Ovary (tissue), 9 donors: ENCODE results near the gene GCK. TPM values are rescaled to one million over a fixed set of nuclear protein-coding genes. Genes with fewer than 3 reads are reported as not detected.

ENCODE experiments used
- DNase-seq, 5 donors: peaks; one replicate each; pipeline ENCODE4 v3.0.0-alpha.2; 2019 to 2020
- H3K27ac ChIP-seq, 2 donors: fragments of 200-600 bp; one replicate each; pipeline versions ENCODE4 v1.5.1 to v1.8.0; 2019 to 2022
- H3K27me3 ChIP-seq: fragments of 200-600 bp; one replicate; pipeline ENCODE4 v1.8.0; 2022
- H3K36me3 ChIP-seq: fragments of 200-600 bp; sonication (generic); one replicate; pipeline ENCODE4 v1.5.1; 2019
- H3K4me1 ChIP-seq: one replicate; pipeline ENCODE4 v1.8.1; 2013; ENCODE audit warnings: mild to moderate bottlenecking, moderate library complexity; ENCODE audit not compliant: insufficient read depth
- H3K4me3 ChIP-seq: fragments of 200-600 bp; sonication (generic); one replicate; pipeline ENCODE4 v1.5.1; 2017
- H3K9me3 ChIP-seq, 2 donors: fragments of 200-600 bp in 1 of 2; sonication (generic) in 1 of 2; one replicate each; pipeline versions ENCODE4 v1.5.1 to v1.8.1; 2013 to 2019; ENCODE audit warnings: mild to moderate bottlenecking in 1 of 2, moderate library complexity in 1 of 2
- CTCF ChIP-seq, 3 donors: fragments of 450-650 bp in 2 of 3; fragments of 200-600 bp in 1 of 3; IDR thresholded peaks; one replicate each; pipeline versions ENCODE4 v1.5.1 to v1.8.0; 2016 to 2022; ENCODE audit warnings: antibody characterized with exemption in 3 of 3, mild to moderate bottlenecking in 1 of 3
- EP300 ChIP-seq: sonication (generic); formaldehyde crosslinking; IDR thresholded peaks from one replicate; pipeline ENCODE4 v1.6.1; 2017; ENCODE audit warnings: antibody characterized with exemption
- POLR2A ChIP-seq: fragments of 450-650 bp; IDR thresholded peaks from one replicate; pipeline ENCODE4 v1.6.1; 2017; ENCODE audit warnings: antibody characterized with exemption, mild to moderate bottlenecking, moderate library complexity
- WGBS, 3 donors: extraction: QIAGEN DNeasy Blood & Tissue Kit in 1 of 3; methylation state at CpG; one replicate each; pipeline versions ENCODE4 v1.1.5 to v1.1.7; 2013 to 2017; 5-methylcytosine and 5-hydroxymethylcytosine counted together
- intact Hi-C, 4 donors: fragments of 100-400 bp; cut with DNase I; formaldehyde crosslinking; loops; one replicate each; pipeline versions ENCODE4 v1.11.0 to v1.15.1; 2022 to 2023
- polyA plus RNA-seq, 2 donors: library from polyadenylated mRNA; stranded (reverse); fragments of 200-250 nt in 1 of 2; fragments of 350-450 nt in 1 of 2; fragmentation: Illumina TruSeq in 1 of 2; extraction: RNeasy Lipid Tissue Mini Kit (QIAGEN cat#74804) in 1 of 2; gene quantifications; one replicate each; pipeline ENCODE4 v1.2.3, GENCODE V29; 2013 to 2014
- total RNA-seq, 7 donors: library from RNA; depleted of rRNA in 2 of 7; stranded (reverse); fragments of >200 nt in 2 of 7; fragmentation: NEBNext Ultra II Directional in 3 of 7; extraction: Animal tissue kit (Norgen Biotek cat#: 25700) in 3 of 7; gene quantifications; one replicate each; pipeline versions ENCODE4 v1.1.0 to v1.2.4, GENCODE V29; 2016 to 2023
- donor health status: DM: no; HTN: no; CAD: no; lungs with moderate emphysema.
- donor health status: DM: no; HTN: no; CAD: no.
- donor health status: Bipolar disorder and iron deficiency.
- donor health status: DM: yes; HTN: yes; CAD: no.
- donor health status: DM: no; HTN: no; CAD: no.
- donor health status: DM: yes; HTN: yes; CAD: no.

GCK gene
- total and polyA plus RNA-seq, 9 donors = 0.48 to 2.9 (median 1.3) TPM

GRCh38 chr7:44221231-44221791 is 32.1 kb upstream of the GCK start:
- Histone ChIP-seq H3K27me3 (no peaks in the 10 kb centered on the region), H3K36me3 (no peaks in the 10 kb centered on the region)

DNA sequence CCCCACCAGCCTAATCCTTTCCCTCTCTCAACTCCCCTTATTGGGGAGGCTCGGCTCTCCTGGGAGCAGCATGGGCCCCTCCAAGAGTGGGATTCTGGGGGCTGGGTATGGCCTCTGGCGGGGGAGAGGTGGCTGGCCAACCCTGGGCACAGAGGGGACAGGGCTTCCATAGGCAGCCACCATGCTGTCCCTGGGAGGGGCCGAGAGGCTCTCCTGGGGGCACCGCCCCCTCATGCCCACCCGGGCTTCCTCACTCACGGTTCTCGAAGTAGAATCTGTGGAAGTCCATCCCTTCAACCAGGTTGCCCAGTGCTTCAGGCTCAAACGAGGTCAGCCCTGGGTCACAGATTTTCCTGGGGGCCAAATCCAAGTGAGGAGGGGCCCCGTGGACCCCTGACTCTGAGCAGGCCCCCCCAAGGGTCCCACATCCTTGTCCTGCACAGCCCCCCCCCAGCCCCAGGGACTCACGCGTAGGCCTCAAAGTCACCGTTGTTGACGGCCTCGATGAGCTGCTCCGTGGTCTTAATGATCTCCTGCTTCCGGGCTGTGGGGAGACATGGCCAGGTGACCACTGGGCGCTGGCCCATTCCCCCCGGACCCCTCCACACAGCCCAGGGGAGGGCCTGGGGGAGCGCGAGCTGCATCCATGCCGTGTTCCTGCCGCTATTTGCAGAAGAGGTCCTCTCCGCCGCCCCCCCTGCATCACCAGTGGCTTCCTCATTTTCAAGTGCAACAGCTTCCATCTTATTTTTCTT is 31.3 kb upstream of the GCK start:
- Histone ChIP-seq H3K27me3 (no peaks in the 10 kb centered on the region), H3K9me3 (no peaks in the 10 kb centered on the region), H3K36me3 (no peaks in the 10 kb centered on the region), H3K4me1 (no peaks in the 10 kb centered on the region), H3K4me3 (no peak overlapping the region), H3K27ac (no peak overlapping the region)
- peak in 1 of 5 donors; percentile 15 for DNase-seq
- TF ChIP-seq CTCF (IDR thresholded peaks at IDR 0.05) (no peak), EP300 (no peak), POLR2A (no peak)
- WGBS, 3 donors = 88 to 92% (median 89%) methylated on average over 19 to 24 of the region's 24 CpGs
- intact Hi-C loops = no loop called here

More at GRCh38 chr7:44221231-44221791, 32.1 kb upstream of the GCK start:
- Histone ChIP-seq H3K27ac (no peak overlapping the region), H3K4me1 (no peaks in the 10 kb centered on the region), H3K4me3 (no peak overlapping the region), H3K9me3 (no peaks in the 10 kb centered on the region)
- peak in 1 of 5 donors; percentile 10 for DNase-seq
- intact Hi-C loops = no loop called here
- WGBS, 3 donors = 42 to 47% (median 47%) methylated on average over 30 of the region's 30 CpGs
- no peak for TF ChIP-seq CTCF (IDR thresholded peaks at IDR 0.05)
- TF ChIP-seq POLR2A = no peak
- no peak for TF ChIP-seq EP300

DNA sequence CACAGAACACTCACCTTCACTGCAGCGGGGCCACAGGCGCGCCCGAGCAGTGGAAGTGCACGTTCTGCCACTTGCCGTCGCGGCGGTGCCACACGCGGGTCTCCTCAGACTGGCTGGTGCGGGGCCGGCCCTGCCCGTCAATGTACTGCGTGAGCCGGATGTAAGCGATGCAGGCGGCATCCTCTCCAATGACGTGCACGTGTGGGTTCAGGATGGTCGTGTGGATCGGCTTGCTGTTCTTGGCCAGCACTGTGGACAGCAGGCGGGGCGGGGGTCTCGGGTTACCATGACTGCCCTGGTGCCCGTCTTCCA is 30.8 kb upstream of the GCK start:
- 92 to 94% (median 93%) methylated on average over 26 of the region's 26 CpGs for WGBS, 3 donors
- DNase-seq = no peak
- H3K9me3 ChIP-seq = no peaks in the 10 kb centered on the region
- H3K4me1 ChIP-seq = no peaks in the 10 kb centered on the region
- no peaks in the 10 kb centered on the region for H3K27me3 ChIP-seq
- TF ChIP-seq EP300 = no peak
- no peak for TF ChIP-seq CTCF (IDR thresholded peaks at IDR 0.05)
- no peak for TF ChIP-seq POLR2A
- no peak overlapping the region for H3K27ac ChIP-seq
- intact Hi-C loops = no loop called here
- no peak overlapping the region for H3K4me3 ChIP-seq
- H3K36me3 ChIP-seq = no peaks in the 10 kb centered on the region

- intact Hi-C loops = no loop called here
- Histone ChIP-seq H3K4me1 (no peaks in the 10 kb centered on the region), H3K27me3 (no peaks in the 10 kb centered on the region), H3K4me3 (no peak overlapping the region), H3K27ac (no peak overlapping the region), H3K36me3 (no peaks in the 10 kb centered on the region), H3K9me3 (no peaks in the 10 kb centered on the region)
- WGBS, 3 donors = 92 to 95% (median 95%) methylated on average over 18 of the region's 18 CpGs
- no peak for TF ChIP-seq POLR2A
- TF ChIP-seq CTCF (IDR thresholded peaks at IDR 0.05) = no peak
- no peak for TF ChIP-seq EP300
- DNase-seq = peak in 1 of 5 donors; percentile 8
Observed at GRCh38 chr7:44219371-44220045, 30.3 kb upstream of the GCK start.
